NCI-H345 treated with DMSO at 0.1 percent for 48 hours (cell line): Measurements from ENCODE around the gene KLHL41.
"Not testable (repeated sequence)": the region's sequence is repeated elsewhere in the genome, so short reads cannot be mapped to it uniquely, and the experiment has no call there.

ENCODE experiments used
- DNase-seq: peaks from one replicate; lab custom pipeline; 2025; ENCODE audit not compliant: unreplicated experiment; lab: John Stamatoyannopoulos, UW

KLHL41 gene

DNA sequence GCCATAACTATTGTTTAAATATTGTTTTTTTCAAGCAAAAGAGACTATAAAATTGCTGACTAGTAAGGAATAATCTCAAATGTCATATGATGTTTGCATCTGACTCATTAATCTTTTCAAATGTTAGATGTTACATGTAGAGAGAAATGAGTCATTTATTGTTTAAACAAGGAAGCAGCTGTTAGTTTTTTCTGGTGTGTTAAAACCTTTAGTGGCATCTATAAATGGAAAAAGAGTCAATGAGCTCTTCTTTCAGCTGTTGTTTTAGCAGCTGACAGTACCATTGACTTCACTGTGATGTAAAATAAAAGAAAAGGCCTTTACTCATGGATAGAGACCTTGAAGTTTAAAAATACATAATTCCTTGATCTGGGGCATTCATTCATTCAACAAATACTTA lies 1.8 kb upstream of the KLHL41 start:
- DNase-seq, result peak; percentile 83

DNA sequence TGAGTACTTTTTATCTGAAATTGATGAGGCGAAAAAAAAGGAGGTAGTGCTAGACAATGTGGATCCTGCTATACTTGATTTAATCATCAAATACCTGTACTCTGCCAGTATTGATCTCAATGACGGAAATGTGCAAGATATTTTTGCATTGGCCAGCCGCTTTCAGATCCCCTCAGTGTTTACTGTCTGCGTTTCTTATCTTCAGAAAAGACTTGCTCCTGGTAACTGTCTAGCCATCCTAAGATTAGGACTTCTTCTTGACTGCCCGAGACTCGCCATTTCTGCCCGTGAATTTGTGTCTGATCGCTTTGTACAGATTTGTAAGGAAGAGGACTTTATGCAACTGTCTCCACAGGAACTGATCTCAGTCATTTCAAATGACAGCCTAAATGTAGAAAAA lies 453 bp downstream of the KLHL41 start:
- no peak for DNase-seq

DNA sequence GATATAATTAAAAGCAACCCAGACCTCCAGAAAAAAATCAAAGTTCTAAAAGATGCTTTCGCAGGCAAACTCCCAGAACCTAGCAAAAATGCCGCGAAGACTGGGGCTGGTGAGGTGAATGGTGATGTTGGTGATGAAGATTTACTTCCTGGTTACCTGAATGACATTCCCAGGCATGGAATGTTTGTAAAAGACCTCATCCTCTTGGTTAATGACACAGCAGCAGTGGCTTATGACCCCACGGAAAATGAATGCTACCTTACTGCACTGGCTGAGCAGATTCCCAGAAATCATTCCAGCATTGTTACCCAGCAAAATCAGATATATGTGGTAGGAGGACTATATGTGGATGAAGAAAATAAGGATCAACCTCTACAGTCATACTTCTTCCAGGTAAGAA lies 994 bp downstream of the KLHL41 start:
- DNase-seq, result no peak

DNA sequence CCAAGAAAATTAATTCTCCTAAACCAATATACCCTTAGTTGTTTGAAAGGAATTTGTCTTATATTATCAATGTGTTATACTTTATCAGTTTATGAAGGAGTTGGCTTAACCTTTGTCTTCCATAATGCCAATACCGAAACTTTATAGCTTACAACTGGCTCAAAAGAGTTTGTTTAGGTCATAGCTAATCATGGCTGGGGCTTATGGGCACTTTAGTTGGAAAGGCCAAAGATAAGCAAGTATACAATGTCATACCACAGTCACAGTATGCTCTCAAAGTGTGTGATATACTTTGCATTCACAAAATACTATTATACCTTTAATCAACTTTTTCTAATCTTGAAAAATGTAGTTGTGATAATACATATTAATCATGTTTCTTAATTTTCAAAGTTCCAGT lies 2.3 kb downstream of the KLHL41 start:
- no peak for DNase-seq

DNA sequence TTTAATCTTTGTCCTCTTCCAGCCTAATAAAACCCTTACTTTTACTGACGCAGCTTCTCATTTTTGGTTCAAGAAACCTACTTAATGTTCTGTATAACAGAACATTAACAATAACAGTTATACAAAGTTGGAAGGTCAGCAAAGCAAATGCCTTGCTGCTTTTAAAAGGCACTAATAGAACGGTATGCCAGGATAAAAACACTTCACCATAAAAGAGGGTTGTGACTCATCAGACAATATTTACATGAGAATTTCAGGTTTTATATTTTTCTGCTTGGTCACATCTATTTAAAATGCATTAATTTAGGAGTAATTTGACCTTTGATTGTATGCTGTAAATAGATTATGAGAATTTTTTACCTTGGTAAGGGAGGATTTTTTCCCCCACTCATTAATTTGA lies 3.0 kb downstream of the KLHL41 start:
- DNase-seq, result no peak

DNA sequence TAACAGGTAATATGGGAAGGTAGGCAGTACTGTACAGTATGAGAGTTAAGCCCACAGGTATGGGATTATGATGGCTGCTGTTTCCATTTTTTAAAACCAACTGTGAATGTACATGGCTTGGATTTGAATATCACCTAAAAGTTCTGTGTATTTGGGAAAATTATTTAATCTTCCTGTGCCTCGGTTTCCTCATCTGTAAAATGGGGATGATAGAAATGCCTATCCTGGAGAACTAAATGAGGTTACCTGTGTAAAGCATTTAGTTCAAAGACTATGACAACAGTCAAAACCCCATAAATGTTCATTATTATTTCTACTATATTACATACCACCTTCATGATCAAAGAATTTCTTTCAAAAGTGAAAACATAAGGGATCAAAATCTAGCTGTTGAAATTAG lies 3.6 kb downstream of the KLHL41 start:
- no peak for DNase-seq

DNA sequence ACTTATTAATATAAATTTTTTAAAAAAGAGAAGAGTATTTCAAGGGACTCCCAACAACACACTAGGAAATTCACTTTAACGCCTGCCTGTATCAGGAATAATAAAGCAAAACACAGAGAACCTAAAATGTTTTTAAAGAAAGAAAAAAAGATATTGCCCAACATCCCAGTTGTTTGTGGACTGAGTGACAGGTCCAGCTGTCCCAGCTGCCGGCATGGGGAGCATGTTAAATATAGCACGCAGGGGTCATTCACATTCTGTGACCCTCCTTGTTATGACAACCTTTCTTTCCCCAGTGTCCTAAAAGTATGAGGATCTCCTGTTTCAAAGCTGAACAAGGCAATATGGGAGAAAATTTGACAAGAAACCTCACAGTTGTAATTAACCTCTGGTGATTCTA lies 4.4 kb downstream of the KLHL41 start:
- DNase-seq, result no peak

DNA sequence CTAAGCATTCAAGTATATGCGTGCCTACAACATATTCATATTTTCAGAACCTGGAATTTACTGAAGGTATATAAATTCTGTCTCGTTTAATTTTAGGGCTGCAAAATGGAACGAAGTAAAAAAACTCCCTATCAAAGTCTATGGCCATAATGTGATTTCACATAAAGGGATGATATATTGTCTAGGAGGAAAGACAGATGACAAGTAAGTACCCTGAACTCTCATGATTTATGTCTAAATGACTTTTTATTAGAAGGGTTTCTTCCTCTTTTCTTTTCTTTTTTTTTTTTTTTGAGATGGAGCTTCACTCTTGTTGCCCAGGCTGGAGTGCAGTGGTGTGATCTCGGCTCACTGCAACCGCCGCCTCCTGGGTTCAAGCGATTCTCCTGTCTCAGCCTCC lies 5.3 kb downstream of the KLHL41 start:
- DNase-seq, result not testable (repeated sequence)

DNA sequence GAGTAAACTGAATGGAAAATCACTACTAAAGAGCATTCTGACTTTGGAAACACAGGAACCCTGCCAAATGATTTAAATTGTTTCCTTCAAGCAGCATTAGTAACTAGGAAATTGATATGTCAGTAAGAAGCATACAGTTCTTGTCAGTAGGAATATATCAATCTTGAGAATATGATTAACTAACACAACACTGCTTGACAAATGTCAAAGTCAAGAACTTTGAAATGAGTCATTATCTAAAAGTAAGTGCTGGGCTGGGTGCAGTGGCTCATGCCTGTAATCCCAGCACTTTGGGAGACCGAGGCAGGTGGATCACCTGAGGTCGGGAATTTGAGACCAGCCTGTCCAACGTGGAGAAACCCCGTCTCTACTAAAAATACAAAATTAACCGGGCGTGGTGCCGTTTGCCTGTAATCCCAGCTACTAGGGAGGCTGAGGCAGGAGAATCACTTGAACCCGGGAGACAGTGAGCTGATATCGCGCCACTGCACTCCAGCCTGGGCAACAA lies 7.0 kb downstream of the KLHL41 start:
- not testable (repeated sequence) for DNase-seq

DNA sequence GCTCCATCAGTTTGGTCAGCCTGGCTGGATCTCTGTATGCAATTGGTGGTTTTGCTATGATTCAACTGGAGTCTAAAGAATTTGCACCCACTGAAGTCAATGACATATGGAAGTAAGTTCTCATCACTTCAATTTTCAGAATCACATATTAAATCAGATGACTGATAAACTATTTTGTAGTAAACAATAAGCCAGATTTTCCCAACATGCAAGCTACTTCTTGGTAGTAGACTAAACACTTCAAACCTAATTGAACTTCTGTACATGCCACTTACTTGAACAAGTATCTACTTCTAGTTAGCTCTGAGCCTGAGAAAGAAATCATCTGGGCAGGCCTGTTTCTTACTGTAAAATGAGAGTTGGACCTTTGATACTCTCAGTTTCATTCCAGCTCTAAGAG lies 11.4 kb downstream of the KLHL41 start:
- DNase-seq, result no peak

DNA sequence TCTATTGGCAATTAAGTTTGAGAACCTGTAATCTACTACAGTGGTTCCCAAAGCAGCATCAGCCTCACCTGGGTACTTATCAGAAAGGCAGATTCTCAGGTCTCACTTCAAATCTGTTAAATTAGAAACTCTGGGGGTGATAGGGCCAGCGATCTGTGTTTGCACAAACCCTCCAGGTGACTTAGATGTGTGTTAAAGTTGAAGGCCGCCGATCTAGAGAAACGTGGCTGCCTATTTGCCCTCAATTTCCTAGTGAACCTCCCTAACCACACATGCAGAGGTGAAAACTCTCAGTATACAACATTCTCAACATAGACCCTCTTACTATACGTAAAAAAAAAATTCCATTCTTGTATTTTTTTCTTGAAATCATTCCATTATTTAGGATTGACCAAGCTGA lies 14.2 kb downstream of the KLHL41 start:
- DNase-seq, result no peak

DNA sequence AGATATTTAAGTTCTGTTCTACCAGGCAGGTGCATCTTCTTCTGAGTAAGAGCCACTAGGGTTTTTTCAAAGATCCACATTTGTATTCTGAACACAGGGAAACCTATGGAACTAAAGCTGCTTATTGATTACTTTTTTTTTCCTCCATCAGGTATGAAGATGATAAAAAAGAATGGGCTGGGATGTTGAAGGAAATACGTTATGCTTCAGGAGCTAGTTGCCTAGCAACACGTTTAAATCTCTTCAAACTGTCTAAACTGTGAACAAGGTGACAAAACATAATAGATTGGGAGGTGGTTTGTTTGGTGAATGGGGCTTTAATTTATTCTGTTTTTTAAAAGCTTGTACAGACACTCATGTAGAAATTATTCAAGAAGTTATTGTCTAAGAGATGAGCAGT lies 15.9 kb downstream of the KLHL41 start:
- peak; percentile 88 for DNase-seq

DNA sequence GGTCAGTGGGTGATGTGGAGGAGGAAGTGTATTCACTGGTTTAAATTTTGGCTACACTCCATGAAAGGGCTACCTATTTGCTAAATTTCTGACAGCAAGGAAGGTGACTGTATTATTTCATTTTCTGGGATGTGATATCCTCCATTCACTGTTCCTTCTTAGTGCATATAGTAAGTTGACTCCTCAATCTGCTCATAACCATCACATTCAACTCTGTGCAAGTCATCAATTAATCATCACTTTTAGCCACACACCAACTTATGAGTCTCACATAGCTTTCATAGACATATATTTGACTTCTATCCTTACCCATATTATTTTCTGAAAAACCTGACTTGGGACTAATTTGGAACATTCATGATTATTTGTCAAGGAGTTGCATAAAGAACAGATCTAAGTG lies 16.9 kb downstream of the KLHL41 start:
- DNase-seq, result no peak

DNA sequence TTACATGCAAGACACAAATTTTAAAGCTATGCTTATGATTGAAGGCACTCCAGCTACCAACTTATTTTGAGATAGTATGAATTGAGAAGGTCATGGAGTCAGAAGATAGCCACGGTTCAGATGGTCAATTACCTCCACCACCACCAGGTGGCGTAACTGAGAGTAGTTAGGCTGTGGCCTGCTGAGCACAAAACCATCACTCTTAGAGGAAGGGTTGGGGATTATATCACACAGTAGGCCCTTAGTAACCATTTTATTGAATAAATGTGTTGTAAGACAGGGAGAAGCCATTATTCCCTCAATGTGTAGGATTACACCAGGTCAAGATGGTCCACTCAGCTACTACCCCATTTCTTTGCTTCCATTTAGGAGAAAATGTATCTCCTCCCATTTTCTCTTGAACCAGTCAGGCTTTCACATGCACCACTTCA lies 18.8 kb downstream of the KLHL41 start:
- DNase-seq, result peak; percentile 10

DNA sequence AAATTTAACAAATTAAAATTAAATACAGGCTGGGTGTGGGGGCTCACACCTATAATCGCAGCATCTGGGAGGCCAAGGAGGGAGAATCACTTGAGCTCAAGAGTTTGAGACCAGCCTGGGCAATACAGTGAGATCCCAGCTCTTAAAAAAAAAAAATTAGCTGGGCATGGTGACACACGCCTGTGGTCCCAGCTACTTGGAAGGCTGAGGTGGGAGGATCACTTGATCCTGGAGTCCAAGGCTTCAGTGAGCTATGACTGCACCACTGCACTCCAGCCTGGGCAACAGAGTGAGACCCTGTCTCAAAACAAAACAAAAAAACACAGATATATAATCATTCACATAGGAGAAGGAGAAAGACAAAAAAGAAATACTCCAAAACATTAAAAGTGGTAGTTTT lies 30.0 kb downstream of the KLHL41 start:
- not testable (repeated sequence) for DNase-seq

DNA sequence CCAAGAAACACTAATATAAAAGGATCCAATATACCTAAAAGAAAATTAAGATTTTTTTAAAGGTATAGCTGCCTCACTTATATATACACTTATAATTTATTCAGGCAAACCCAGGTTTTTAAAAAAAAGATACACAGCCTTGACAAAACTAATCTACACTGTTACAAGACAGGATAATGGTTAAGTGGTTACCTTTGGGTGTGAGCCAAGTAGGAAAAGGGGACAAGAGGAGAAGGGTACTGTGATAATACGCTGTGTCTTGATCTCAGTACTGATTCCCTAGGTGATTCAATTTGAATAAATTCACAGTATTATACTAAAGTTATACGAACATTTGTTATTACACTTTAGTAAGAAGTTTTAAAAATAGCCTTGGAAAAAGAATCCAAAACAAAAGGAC lies 30.6 kb downstream of the KLHL41 start:
- no peak for DNase-seq

DNA sequence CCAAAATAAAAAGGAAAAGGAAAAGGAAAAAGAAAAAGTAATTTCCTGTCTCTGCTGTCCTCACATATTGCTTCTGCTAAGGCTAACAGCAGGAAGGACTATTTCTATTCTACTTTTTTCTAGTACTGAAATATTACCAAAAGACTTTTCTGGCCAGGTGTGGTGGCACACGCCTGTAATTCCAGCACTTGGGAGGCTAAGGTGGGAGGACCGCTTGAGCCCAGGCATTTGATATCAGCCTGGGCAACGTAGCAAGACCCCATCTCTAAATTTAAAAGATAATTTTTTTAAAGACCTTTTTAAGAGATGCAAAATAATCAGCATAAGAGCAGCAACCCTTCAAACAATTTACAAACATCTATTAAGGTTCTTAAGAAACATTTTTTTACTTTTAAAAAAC lies 32.9 kb downstream of the KLHL41 start:
- DNase-seq, result no peak

DNA sequence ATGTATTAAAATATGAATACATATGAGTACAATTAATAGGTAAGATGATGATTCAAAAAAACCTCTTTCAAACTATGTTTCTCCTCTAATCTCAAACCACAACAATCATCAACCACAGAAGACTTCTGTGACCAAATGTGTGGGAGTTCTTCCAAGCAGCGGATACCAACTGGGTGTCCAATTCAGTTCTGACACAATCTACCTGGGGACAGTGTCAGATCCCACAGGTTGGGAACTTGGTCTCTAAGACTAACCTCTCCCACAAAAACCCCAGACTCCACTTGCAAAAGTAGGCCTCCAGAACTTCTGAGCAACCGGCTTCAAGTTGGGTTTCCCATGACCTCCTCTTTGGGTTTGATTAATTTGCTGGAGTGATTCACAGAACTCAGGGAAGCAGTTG lies 37.3 kb downstream of the KLHL41 start:
- DNase-seq, result no peak

DNA sequence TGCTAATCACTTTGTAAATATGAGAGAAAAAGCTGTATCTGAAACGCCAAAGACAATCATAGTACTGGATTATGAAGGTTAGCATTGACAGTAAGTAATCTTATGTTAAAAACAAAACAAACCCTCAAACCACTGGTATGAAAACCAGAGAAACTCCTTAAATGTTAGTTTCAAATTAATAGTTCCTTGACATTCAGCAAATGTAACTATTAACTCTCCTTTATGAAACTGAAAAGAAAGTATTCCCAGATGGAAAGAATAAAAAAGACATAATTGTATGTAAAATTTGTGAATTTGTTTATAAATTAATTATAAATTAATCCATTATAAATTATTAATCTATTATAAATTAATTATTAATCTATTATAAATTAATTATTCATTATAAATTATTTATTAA lies 51.9 kb downstream of the KLHL41 start:
- no peak for DNase-seq

DNA sequence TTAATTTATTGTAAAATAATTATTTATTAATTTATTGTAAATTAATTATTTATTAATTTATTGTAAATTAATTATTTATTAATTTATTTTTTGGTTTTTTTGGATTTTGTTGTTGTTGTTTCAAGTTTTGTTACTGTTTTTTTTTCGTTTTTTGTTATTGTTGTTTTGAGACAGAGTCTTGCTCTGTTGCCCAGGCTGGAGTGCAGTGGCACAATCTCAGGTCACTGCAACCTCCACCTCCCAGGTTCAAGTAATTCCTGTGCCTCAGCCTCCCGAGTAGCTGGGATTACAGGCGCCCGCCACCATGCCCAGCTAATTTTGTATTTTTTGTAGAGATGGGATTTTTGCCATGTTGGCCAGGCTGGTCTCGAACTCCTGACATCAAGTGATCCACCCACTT lies 52.6 kb downstream of the KLHL41 start:
- DNase-seq, result not testable (repeated sequence)

DNA sequence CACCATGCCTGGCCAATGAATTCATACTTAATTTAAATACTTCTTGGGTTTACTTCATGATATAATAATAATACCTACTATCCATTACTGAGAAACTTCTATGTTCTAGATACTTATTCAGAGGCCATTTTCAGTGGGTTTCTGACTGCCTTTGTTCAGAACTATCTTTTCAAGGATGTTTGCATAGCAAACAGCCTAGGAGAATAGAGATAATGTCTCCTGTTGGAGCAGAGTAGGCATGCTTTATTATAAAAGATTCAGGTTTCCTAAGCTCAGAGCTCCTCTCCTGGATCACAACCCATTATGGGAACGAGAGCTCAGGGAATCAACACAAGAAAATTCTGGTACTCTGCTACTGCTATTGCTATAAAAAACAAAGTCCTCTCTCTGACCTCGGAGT lies 53.0 kb downstream of the KLHL41 start:
- no peak for DNase-seq

DNA sequence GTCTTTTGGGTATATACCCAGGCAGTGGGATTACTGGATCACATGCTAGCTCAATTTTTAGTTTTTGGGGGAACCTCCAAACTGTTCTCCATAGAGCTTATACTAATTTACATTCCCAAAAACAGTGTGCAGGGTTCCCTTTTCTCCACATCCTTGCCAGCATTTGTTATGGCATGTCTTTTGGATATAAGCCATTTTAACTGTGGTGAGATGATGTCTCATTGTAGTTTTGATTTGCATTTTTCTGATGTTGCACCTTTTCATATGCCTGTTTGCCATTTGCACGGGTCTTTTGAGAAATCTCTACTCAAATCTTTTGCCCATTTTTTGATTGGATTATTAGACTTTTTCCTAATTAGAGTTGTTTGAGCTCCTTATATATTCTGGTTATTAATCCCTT lies 56.2 kb downstream of the KLHL41 start:
- no peak for DNase-seq

DNA sequence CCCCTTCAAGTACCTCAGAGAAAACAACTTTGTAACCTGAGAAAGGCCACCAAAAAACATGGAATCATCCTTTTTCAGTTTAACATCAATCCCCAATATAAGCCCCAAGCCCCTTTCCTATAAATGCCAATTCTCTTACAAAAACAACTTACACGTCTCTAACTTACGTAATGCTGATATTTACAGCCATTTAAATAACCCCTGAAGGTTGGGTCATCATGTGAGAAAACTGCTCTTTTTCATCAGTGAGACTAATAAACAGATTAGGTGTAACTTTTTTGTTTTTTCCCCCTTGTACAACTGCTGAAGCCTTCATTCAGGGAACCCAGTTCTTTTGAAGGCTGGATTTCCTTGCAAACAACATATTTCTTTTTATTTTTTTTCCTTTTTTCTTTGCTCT lies 60.4 kb downstream of the KLHL41 start:
- DNase-seq, result no peak

DNA sequence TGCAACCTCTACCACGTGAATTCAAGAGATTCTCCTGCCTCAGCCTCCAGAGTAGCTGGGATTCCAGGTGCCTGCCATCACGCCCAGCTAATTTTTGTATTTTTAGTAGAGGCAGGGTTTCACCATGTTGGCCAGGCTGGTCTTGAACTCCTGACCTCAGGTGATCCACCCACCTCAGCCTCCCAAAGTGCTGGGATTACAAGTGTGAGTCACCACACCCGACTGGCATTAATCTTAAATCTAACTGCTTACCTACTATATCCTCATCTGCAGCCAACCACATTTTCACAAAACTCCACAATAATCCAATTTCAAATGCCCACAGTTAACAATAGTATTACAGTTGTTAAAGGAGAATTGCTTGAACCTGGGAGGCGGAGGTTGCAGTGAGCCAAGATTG lies 61.2 kb downstream of the KLHL41 start:
- not testable (repeated sequence) for DNase-seq
